WTC11 (cell line): Measurements from ENCODE around the gene TMEM184A.

Source experiments
- CREB1 ChIP-seq: sonication (generic); formaldehyde crosslinking; IDR thresholded peaks from 2 replicates; pipeline ENCODE4 v1.8.0; 2023; ENCODE audit warnings: mild to moderate bottlenecking, missing genetic modification reagents
- JUN ChIP-seq: sonication (generic); formaldehyde crosslinking; IDR thresholded peaks from 2 replicates; pipeline ENCODE4 v1.8.0; 2023; ENCODE audit warnings: mild to moderate bottlenecking, missing genetic modification reagents
- NFE2L1 ChIP-seq: sonication (generic); formaldehyde crosslinking; IDR thresholded peaks from 2 replicates; pipeline ENCODE4 v1.8.1; 2023; ENCODE audit warnings: missing genetic modification reagents
- PRDM15 ChIP-seq: sonication (generic); formaldehyde crosslinking; IDR thresholded peaks from 2 replicates; pipeline ENCODE4 v1.8.0; 2022; ENCODE audit warnings: missing genetic modification reagents
- TF ChIP-seq, protein P1 (sequence below): sonication (generic); formaldehyde crosslinking; IDR thresholded peaks from 2 replicates; pipeline ENCODE4 v1.8.1; 2023; ENCODE audit warnings: mild to moderate bottlenecking, missing genetic modification reagents

DNA sequence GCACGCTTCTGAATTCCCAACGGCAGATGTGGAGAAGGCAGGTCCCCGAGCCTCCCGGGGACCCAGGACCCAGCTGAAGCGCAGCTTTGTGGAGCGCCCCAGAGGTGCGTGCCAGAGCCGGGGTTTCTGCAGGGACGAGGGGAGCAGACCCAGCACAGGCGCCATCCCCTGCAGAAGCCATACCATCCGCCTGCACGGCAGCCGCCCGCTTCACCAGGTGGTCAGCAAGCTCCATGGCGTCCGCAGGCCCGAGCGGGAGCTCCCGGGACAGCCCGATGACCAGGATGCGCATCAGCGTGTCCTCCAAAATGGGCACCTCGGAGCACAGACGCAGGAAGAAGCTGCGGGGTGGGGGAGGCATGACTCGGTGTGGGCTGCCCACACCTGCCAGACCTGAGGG is 62.4 kb downstream of the TMEM184A start:
- TF ChIP-seq NFE2L1 (no peak), JUN (CRISPR knock-in tag) (no peak), PRDM15 (no peak), CREB1 (CRISPR knock-in tag) (no peak)
- TF ChIP-seq, protein P1, sequence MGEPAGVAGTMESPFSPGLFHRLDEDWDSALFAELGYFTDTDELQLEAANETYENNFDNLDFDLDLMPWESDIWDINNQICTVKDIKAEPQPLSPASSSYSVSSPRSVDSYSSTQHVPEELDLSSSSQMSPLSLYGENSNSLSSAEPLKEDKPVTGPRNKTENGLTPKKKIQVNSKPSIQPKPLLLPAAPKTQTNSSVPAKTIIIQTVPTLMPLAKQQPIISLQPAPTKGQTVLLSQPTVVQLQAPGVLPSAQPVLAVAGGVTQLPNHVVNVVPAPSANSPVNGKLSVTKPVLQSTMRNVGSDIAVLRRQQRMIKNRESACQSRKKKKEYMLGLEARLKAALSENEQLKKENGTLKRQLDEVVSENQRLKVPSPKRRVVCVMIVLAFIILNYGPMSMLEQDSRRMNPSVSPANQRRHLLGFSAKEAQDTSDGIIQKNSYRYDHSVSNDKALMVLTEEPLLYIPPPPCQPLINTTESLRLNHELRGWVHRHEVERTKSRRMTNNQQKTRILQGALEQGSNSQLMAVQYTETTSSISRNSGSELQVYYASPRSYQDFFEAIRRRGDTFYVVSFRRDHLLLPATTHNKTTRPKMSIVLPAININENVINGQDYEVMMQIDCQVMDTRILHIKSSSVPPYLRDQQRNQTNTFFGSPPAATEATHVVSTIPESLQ (CRISPR knock-in tag), result no peak
